HepG2 (cell line): ENCODE data around the gene WDR59.

Source experiments
- SRSF1 ChIP-seq: fragments of 200-400 bp; formaldehyde crosslinking; optimal IDR thresholded peaks from 2 replicates; pipeline ENCODE3; 2017; ENCODE audit warnings: mild to moderate bottlenecking, low read depth, low read length, moderate library complexity
- ZNF687 ChIP-seq: sonication (generic); formaldehyde crosslinking; IDR thresholded peaks from 2 replicates; pipeline ENCODE4 v1.5.1; 2020; ENCODE audit warnings: mild to moderate bottlenecking, missing genetic modification reagents, moderate library complexity
- TF ChIP-seq, protein P1 (sequence below): sonication (generic); formaldehyde crosslinking; IDR thresholded peaks from 2 replicates; pipeline ENCODE4 v1.5.0; 2020; ENCODE audit warnings: mild to moderate bottlenecking, missing genetic modification reagents, moderate library complexity

- TF ChIP-seq, protein P1, sequence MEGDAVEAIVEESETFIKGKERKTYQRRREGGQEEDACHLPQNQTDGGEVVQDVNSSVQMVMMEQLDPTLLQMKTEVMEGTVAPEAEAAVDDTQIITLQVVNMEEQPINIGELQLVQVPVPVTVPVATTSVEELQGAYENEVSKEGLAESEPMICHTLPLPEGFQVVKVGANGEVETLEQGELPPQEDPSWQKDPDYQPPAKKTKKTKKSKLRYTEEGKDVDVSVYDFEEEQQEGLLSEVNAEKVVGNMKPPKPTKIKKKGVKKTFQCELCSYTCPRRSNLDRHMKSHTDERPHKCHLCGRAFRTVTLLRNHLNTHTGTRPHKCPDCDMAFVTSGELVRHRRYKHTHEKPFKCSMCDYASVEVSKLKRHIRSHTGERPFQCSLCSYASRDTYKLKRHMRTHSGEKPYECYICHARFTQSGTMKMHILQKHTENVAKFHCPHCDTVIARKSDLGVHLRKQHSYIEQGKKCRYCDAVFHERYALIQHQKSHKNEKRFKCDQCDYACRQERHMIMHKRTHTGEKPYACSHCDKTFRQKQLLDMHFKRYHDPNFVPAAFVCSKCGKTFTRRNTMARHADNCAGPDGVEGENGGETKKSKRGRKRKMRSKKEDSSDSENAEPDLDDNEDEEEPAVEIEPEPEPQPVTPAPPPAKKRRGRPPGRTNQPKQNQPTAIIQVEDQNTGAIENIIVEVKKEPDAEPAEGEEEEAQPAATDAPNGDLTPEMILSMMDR (CRISPR knock-in tag): no peak
- TF ChIP-seq SRSF1 (no peak), ZNF687 (CRISPR knock-in tag) (no peak)
Measured at GRCh38 chr16:75021410-75021809, 36.5 kb upstream of the WDR59 start.
